ENCODE data around the gene POP4.
"Not testable (repeated sequence)": the region's sequence is repeated elsewhere in the genome, so short reads cannot be mapped to it uniquely, and the experiment has no call there.

Gene POP4, protein sequence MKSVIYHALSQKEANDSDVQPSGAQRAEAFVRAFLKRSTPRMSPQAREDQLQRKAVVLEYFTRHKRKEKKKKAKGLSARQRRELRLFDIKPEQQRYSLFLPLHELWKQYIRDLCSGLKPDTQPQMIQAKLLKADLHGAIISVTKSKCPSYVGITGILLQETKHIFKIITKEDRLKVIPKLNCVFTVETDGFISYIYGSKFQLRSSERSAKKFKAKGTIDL

DNA sequence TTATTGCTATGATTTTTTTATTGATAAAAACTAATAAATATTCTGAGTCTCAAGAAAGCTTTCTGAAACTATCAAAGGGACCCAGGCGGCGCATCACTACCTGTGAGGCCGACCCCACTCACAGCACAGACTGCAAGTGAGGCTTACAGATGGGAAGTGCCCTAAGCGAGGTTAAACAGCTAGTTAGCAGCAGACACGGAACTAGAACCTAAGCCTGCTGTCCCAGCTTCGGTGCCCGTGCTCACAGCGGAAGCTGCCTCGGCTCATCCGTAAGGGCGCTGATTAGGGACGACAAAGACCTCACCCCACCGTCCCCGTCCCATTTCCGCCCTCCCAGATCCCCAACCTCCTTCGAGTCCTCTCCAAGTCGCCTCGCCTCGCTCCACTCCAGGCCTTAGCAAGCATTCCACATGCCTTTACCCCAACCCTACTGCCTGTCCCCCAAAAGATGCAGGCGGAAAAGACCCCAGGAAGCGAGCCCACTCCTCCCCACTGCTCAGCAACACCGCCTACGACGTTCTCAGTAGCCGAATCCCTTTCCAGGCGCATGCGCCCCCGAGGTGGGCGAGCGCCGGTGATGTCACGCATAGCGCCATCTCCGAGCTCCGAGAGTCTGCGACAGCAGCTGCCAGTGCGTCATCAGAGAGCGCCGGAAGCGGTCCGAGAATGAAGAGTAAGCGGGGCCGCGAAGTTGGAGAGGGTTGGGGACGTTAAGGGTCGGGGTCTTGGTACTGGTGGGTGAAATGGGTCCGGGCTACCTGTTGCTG lies at the start of gene POP4:
Gene POP4 (plus strand): TSS at position 631 of the 767 bp plus-strand sequence. CDS start 36 bp downstream, at position 667.
- DNase-seq (ENCODE audit: low read depth in 1 of 2, low spot score in 1 of 2): peak; percentile 96 to 97

DNA sequence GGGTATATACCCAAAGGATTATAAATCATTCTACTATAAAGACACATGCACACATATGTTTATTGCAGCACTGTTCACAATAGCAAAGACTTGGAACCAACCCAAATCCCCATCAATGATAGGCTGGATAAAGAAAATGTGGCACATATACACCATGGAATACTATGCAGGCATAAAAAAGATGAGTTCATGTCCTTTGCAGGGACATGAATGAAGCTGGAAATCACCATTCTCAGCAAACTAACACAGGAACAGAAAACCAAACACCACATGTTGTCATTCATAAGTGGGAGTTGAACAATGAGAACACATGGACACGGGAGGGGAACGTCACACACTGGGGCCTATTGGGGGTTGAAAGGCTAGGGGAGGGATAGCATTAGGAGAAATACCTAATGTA lies 47.0 kb upstream of the POP4 start:
- DNase-seq (ENCODE audit: low read depth in 1 of 2, low spot score in 1 of 2): not testable (repeated sequence)

DNA sequence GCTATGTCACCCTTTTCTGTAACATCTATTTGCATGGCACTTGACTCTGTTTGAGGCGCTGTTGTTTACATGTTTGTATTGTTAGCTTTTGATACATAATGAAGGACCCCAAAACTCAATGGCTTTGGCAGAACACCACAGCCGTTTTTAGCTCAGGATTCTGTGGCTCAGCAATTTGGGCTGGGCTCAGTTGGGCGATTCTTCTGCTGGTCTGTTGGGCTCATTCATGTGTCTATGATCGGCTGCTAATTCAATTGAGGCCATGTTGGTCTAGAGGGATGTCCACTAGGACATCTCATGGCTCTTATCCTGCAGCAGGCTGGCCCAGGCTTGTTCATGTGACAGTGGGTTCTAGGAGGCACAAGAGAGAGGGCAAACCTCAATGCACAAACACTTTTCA lies 46.3 kb upstream of the POP4 start:
- no peak for DNase-seq (ENCODE audit: low read depth in 1 of 2, low spot score in 1 of 2)

DNA sequence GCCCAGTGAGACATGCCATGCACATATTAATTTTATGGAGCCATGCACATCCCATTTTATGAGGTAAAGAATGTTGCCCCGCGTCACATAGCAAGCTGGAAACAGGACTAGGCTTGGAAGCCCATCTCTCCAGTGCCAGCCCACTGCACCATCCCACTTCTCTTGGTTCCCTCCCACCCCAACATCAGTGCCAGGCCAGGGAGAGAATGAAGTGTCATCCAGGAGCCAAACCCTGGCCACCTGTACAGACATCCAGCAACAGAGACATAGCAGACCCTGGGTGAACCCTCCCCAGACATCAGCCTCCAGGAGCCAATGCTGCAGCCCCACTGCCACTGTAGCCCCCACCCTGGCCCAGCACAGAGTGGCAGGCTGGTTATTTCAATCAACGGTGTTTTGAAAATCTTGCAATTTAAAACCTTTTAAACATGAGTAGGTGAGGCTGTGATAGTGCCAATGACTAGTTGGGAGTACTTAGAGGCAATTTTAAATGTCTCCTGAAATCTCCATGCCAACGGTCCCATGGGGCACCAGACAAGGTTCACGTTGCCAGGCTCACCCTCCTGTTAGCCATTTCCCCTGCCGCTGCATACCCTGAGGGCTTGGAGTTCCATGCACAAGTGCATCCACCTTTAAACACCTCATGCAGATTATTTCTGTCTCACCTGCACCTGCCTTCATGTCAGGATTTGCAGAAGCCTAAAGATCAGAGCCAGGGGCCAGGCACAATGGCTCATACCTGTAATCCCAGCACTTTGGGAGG lies 45.6 kb upstream of the POP4 start:
- DNase-seq (ENCODE audit: low read depth in 1 of 2, low spot score in 1 of 2): no peak

DNA sequence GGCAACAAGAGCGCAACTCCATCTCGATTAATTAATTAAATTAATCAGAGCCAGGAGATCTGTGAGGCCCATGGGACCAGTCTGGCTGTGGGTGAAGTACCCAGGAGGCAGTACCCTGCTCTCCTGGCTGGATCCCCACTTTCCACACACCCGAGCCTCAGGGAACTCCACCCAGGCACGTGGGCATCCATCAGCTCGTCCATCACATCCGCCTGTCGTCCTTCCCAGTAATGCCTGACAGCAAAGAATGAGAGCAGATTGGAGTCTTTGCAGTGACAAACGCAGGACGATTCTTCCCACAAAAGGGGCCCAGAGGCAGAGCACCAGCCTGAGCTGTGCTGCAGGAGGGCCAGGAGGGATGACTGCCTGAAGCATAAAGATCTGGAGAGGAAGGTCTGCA lies 44.5 kb upstream of the POP4 start:
- DNase-seq (ENCODE audit: low read depth in 1 of 2, low spot score in 1 of 2): no peak

DNA sequence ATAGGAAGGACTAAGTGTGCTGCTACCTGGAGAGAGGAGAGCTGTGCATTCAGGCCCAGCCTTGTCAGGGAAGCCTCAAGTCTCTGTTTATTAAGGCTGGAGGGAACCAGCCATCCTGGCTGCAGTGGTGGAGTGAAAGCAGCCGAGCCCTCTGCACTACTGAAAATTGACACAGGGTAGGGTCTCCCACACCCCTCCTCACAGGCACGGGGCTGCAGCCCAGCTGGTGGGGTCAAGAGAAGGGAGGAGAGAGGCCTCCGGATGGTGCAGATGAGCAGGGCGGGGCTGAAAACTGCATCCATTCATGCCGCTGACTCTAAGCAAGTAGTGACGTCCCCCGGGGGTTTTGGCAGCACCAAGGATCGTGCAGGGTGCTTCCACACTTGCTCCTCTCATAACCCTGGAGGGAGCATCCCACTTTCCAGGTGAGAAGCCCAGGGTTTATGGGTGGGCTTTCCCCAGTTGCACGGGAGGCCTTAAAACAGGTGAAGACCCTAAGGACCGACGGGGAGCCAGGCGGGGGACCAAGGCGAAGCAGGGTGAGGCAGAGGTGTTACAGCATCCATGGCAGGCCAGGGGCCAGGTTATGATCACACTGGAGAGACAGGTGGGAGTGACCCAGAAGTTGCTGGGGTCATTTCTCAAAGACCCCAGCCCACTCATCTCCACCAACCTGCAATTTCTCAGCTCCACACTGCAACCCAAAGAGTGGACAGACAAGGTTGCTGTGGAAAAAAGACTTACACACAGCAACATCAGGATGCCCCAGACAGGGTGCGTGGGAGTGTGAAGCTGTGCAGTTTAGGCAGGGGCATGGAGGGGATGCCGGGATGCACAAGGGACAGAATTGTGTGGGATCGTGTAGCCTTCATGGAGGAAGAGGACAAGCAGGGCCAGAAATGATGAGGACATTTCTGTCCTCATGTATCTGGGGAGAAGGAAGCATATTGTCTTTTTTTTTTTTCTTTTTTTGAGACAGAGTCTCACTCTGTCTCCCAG lies 43.5 kb upstream of the POP4 start:
- DNase-seq (ENCODE audit: low read depth in 1 of 2, low spot score in 1 of 2): no peak

DNA sequence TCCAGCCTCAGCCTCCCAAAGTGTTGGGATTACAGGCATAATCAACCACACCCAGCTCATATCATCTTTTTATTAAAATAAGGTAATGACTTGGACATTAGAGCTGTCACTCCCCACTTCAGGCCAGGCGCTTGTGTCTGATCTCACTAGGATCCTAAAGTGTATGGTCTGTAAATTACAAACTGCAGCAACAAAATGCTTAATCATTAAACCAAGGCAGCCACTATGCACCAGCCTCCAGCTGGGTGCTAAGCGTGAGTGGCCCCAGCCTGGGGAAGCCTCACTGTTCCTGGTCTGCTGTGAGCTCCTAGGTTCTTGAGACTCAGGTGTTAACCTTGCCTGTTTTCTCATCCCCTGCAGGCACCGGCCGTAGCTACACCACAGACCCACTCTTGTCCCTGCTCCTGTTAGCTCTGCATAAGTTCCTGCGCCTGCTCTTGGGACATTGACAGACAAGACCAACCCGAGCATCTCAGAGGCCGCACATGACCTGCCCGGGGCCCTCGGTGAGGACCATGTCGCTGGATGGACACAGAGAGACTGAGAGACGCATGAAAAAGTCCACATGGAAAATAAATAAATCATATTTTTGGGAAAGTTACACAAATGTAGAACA lies 42.5 kb upstream of the POP4 start:
- DNase-seq (ENCODE audit: low read depth in 1 of 2, low spot score in 1 of 2): no peak

DNA sequence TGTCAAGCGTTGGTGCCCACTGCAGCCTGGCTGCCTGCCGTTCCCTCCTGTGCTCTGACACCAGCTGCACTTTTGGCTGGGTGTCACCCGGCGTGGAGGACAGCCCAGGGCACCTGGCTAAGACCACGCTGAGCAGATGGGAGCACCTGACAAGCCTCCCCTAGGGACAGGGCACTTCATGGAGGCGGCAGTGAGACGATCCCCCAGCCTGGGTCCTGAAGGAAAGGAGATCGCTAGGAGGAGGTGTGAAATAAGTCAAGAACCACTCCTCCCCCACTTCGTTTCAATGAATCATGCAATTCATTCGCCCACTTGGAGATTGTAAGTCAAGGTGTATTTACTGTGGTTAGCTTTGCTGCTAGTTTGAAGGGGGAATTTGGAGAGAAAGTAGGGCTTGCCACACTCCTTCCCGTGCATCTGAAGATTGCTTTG lies 41.5 kb upstream of the POP4 start:
- DNase-seq (ENCODE audit: low read depth in 1 of 2, low spot score in 1 of 2): no peak

DNA sequence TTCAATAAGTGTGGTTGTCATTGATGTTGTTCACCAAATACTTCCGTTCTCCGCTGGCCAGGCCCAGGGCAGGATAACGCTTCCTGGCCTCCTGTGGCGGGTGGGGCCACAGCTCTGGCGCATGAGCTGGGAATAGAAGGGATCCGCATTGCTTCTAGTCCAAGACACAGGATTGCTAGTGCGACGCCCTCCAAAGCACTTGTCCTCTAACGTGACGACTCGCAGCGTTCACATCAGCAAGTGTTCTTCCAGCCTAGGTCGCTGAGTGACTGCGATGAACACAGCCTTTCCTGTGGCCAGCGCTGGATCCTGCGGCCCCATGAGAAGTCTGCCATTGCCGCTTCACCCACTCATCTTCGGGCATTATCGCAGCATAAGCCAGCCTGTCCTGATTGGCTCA lies 40.9 kb upstream of the POP4 start:
- DNase-seq (ENCODE audit: low read depth in 1 of 2, low spot score in 1 of 2): no peak

DNA sequence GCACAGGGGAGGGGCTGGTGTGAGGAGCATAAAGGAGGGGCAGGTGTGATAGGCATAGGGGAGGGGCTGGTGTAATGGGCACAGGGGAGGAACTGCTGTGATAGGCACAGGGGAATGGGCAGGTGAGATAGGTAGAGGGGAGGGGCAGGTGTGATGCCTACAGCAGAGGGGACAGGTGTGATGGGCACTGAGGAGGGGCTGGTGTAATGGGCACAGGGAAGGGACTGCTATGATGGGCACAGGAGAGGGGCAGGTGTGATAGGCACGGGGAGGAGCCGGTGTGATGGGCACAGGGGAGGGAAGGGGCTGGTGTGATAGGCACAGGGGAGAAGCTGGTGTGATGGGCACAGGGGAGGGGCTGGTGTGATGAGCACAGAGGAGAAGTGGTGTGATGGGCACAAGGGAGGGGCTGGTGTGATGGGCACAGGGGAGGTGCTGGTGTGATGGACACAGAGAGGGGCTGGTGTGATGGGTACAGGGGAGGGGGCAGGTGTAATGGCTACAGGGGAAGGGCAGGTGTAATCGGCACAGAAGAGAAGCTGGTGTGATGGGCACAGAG lies 39.5 kb upstream of the POP4 start:
- DNase-seq (ENCODE audit: low read depth in 1 of 2, low spot score in 1 of 2): no peak

DNA sequence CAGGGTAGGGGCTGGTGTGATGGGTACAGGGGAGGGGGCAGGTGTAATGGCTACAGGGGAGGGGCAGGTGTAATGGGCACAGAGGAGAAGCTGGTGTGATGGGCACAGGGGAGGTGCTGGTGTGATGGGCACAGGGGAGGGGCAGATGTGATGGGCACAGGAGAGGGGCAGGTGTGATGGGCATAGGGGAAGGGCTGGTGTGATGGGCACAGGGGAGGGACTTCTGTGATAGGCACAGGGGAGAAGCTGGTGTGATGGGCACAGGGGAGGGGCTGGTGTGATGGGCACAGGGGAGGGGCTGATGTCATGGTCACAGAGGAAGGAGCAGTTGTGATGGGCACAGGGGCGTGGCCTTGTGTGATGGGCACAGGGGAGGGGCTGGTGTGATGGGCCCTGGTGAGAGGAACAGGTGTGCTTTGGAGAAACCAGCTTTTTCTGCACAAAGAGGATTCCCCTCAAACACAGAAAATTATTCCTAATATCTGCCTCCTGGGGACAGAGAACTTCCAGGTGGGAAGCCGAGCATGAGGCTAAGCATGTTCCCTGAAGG lies 38.6 kb upstream of the POP4 start:
- no peak for DNase-seq (ENCODE audit: low read depth in 1 of 2, low spot score in 1 of 2)

DNA sequence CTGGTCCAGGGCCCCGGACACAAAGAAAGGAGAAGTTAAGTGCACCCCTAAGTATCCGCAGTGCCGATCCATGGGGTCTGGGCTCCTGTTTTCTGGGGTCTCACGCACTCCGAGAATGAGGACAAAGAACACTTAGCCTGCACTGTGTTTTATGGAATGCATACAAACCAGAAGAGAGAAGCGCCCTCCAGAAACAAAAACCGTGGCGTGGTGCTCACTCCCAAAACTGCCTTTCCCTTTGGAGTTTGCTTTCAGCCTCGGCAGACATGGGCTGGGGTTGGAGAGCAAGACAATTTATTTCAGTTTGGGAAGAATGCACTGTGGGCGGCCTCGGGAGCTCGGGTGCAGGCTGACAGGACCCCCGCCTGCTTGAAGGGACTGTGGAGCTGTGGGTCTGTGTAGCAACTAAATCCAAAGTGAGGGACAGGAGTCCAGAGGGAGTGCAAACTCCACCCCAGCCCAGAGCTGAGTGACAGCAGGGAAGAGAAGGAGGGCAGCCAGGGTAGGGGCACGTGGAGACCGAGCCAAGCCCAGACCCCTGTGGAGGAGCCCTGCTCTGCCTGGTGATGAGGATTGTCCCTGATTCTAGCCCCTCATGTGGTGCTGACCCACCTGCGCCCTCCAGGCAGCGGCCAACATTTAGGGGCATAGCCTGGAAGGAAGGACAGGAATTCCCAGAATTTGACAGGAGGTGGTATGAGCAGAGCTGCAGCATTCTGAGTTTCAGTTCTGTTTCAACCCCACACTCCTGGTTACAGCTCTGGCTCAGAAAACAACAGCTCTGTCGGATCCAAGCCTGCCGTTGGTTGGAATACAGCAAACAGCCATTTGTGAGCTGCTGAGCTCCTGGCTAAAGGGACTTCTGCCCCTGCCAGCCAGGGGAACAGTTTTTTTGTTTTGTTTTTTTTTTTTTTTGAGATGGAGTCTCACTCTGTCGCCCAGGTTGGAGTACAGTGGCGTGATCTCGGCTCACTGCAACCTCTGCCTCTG lies 37.8 kb upstream of the POP4 start:
- DNase-seq (ENCODE audit: low read depth in 1 of 2, low spot score in 1 of 2): no peak

DNA sequence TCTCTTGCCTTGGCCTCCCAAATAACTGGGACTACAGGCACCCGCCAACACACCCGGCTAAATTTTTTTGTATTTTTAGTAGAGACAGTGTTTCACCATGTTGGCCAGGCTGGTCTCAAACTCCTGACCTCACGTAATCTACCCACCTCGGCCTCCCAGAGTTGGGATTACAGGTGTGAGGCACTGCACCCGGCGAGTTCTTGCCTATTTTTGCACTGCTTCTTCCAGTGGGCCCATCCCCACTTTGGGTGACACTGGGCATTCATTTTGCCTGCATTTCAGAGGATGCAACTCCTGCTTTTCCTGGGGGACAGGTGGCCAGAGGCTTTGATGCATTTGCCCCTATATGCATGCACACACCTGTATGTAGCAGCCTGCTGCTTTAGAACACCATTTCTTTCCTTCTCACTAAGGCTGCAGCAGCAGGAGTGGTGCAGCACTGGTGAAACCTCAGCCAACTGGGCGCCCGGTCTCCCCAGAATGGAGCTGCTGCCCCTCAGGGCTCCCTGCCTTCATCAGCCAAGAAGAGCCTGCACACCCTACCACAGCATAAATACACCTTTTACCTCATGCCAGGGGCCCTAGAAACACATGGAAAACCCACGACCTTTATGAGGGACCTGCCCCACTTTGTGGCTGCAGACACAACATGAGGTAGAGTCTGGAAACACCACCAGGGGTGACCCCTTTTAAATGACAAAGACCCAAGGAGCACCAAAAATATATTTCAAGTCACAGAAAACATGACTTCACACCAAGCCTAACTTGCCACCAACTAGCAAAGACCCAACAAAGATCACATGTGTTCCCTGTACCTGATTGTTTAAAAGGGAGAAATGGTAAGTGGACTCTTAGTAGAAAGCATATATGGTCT lies 36.8 kb upstream of the POP4 start:
- DNase-seq (ENCODE audit: low read depth in 1 of 2, low spot score in 1 of 2): no peak

DNA sequence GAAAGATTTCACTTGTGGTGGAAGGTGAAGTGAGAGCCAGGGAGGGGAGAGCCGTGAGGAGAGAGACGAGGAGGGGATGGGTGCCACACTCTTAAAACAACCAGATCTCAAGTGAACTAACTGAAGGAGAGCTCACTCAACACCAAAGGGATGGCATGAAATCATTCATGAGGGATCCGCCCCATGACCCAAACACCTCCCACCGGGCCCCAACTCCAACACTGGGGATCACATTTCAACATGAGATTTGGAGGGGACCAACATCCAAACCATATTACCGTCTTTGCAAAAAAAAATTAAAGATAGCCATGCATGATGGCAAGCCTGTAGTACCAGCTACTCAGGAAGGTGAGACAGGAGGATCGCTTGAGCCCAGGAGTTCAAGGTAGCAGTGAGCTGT lies 34.9 kb upstream of the POP4 start:
- no peak for DNase-seq (ENCODE audit: low read depth in 1 of 2, low spot score in 1 of 2)

DNA sequence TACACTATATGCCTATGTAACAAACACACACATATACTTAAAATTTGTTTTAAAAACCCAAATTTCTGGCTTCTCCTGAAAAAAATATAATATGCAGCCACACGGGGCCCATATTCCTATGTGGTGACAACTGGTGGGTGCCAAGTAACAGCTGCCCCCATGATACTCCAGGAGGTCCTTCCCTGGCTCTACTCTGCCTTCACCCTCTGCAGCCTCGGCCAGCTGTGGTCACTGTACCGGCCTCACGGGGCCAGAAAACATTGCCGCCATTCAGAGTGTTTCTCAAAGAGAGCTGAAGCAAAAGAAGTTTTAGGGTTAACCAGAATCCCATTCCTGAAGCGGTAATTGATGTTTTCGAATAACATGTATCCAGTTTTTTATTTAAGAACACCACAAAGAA lies 32.6 kb upstream of the POP4 start:
- no peak for DNase-seq (ENCODE audit: low read depth in 1 of 2, low spot score in 1 of 2)

DNA sequence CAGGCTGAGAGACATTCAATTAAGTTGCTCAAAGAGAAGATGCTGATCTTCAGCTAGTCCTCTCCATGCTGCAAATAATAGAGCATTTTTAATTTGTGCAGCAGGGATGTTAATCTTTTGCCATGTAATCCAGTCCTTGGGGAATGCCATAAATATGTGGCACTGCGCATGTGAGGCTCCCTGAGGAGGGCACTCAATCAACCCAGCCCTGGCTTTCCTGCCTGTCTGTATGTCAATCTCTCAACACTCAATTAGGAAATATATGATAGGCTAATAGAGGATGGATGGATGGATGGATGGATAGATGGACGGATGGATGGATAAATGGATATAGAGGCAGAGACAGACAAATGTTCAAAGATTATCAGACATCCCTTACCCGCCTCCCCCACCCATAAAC lies 31.6 kb upstream of the POP4 start:
- DNase-seq (ENCODE audit: low read depth in 1 of 2, low spot score in 1 of 2): no peak

DNA sequence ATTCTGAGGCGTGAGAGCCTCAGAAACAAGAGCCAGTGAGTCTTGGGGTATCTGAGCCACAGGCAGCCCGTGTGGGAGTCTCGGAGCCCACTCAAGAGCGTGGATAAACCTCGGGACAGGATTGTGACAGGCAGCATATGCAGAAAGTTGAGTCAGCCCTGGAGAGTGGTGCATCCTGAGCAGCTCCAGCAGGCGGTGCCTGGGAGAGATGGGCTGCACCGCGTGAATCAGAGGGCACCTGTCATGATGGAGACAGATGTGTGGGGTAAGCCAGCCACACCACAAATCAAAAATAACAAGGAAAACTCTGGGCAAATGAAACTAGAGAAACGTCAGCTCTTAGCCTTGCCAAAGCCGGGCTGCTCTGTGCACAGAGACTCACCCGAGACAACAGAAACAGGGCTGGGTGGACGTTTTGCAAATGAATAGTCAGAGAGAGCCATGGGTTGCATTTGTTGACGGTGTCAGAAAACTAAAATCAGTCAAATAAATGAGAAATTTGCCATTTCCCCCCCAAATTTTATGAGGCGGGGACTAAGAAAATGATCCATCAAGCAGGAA lies 30.0 kb upstream of the POP4 start:
- no peak for DNase-seq (ENCODE audit: low read depth in 1 of 2, low spot score in 1 of 2)

Data from activated T-helper 1 cell treated with anti-CD3 and anti-CD28 coated beads, Interleukin-2, amount 50 U/mL, for 16 hours (primary cell).